Measurements from ENCODE around the gene ZNF112.

The ZNF112 gene

GRCh38 chr19:44308011-44308410, 48.5 kb downstream of the ZNF112 start:
- H3K27me3 Mint-ChIP-seq, result peaks cover 8% of the 10 kb centered on the region
- no peak overlapping the region for H3K4me3 Mint-ChIP-seq
- ATAC-seq (ENCODE audit: low read depth) (no peak), DNase-seq (ENCODE audit: low spot score in 2 of 2) (no peak)
- H3K27ac Mint-ChIP-seq, result no peak overlapping the region
- peaks cover 6% of the 10 kb centered on the region for H3K4me1 Mint-ChIP-seq
- H3K36me3 Mint-ChIP-seq, result peaks cover 3% of the 10 kb centered on the region
- peaks cover 13% of the 10 kb centered on the region for H3K9me3 Mint-ChIP-seq

DNA sequence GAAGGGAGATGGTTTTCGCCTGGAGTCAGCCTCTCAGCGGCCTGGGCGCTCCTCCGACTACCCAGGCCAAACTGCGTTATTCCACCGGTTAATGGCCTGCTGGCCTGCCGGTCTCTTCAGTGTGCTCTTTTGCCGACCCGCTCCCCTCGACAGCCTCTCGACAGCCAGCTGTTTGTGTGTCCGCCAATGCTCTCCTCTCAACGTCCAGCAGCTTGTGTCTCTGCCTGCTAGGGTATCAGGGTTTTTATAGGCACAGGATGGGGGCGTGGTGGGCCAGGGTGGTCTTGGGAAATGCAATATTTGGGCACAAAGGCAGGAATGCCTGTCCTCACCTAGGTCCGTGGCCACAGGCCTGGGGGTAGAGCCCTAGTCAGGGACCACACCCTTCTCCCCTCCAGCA, 50.2 kb downstream of the ZNF112 start:
- peaks cover 6% of the 10 kb centered on the region for H3K36me3 Mint-ChIP-seq
- H3K27me3 Mint-ChIP-seq, result peaks cover 4% of the 10 kb centered on the region
- peaks cover 9% of the 10 kb centered on the region for H3K9me3 Mint-ChIP-seq
- H3K27ac Mint-ChIP-seq, result no peak overlapping the region
- H3K4me1 Mint-ChIP-seq, result peaks cover 9% of the 10 kb centered on the region
- DNase-seq (ENCODE audit: low spot score in 2 of 2), result no peak
- no peak for ATAC-seq (ENCODE audit: low read depth)
- no peak overlapping the region for H3K4me3 Mint-ChIP-seq

GRCh38 chr19:44305457-44305856, 51.0 kb downstream of the ZNF112 start:
- H3K36me3 Mint-ChIP-seq, result peaks cover 11% of the 10 kb centered on the region
- DNase-seq (ENCODE audit: low spot score in 2 of 2), result no peak
- H3K27me3 Mint-ChIP-seq, result peaks cover 4% of the 10 kb centered on the region
- ATAC-seq (ENCODE audit: low read depth), result no peak
- H3K4me3 Mint-ChIP-seq, result peak overlapping the region; percentile 32
- peaks cover 9% of the 10 kb centered on the region for H3K9me3 Mint-ChIP-seq
- peaks cover 9% of the 10 kb centered on the region for H3K4me1 Mint-ChIP-seq
- no peak overlapping the region for H3K27ac Mint-ChIP-seq

DNA sequence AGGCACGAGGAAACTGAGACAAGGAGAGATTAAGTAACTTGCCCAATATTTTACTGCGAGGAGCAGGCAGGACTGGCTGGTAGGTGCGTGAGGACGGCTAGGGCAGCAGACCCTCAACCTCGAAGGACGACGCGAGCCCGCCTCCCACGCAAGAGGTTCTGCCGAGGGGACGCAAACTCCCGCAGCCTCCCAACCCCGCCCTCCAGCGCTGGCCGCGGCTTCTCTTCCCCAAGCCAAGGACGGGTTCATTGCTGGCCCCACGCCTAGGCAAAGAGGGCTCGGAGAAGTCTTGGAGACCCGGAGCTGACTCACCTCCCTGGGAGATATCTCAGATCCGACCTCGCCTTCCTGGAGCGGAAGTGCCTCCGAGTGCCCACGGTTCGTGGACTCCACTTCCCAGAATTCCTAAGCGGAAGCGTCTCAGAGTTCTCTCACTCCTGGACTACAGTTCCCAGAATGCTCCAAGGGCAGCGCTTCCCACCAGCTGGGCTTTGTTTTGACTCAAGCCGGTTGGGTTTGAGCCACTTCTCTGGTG, 51.8 kb downstream of the ZNF112 start, which contains the start of gene ZNF235:
ZNF235 (minus strand) TSS at position 367 of the 535 bp plus-strand sequence. CDS start 1,621 bp downstream, outside the sequence.
- Mint-ChIP-seq H3K4me3 (peak within 1 kb of the TSS; percentile 93), H3K9me3 (peaks cover 7% of the 10 kb centered on the region), H3K36me3 (peaks cover 18% of the 10 kb centered on the region), H3K27ac (peak within 1 kb of the TSS; percentile 70), H3K4me1 (peaks cover 9% of the 10 kb centered on the region), H3K27me3 (no peaks in the 10 kb centered on the region)
- ATAC-seq (ENCODE audit: low read depth) (peak; percentile 98), DNase-seq (ENCODE audit: low spot score in 2 of 2) (peak; percentile 31 to 49)

DNA sequence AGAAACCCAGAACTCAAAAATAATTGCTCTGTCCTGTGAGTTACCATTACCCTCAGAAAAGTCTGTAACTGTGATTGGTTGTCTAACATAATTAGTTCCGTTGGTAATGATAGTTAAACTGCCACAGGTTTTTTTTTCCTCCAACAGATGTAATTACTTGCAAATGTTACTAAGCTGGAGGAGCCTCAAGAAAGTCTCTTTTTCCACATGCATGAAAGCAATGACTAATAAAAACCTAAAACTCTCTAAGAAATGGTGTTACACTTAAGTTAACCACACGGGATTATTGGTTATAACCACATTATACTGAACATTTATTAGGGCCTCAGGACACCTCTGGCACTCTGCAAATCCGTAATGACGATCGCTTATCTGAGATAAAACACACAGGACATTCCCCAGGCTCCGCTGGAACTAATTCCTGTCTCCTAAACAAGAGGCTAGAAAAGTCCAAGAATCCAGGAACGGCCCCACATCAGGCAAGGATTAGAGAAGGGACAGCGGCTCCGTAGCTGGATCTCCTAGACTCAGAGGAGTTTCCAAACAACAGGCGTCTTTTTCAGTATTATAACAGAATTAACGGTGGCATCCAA, 52.4 kb downstream of the ZNF112 start:
- no peaks in the 10 kb centered on the region for H3K27me3 Mint-ChIP-seq
- H3K27ac Mint-ChIP-seq, result peak overlapping the region; percentile 70
- H3K4me1 Mint-ChIP-seq, result peaks cover 9% of the 10 kb centered on the region
- H3K4me3 Mint-ChIP-seq, result peak overlapping the region; percentile 93
- peaks cover 23% of the 10 kb centered on the region for H3K36me3 Mint-ChIP-seq
- no peak for DNase-seq (ENCODE audit: low spot score in 2 of 2)
- ATAC-seq (ENCODE audit: low read depth), result no peak
- peaks cover 6% of the 10 kb centered on the region for H3K9me3 Mint-ChIP-seq

DNA sequence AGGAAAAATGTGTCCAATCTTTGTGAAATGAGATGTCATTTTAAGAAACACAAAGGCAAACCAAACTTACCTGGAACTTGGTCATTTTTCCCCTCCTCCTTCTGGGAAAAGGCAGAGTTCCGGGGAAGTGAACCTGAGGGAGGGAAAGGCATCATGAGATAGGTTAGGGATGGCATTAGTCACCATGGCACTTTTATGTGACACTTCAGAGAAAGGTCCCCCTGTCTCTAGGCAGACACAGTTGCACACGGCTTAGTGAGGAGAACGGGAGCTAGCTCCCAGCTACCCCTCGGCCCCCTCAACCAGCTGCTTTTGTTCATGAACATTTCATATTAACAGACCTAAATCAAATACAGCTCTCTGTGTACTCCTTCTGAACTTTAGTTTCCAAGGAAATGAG, 53.2 kb downstream of the ZNF112 start:
- Mint-ChIP-seq H3K27ac (no peak overlapping the region), H3K27me3 (no peaks in the 10 kb centered on the region), H3K36me3 (peaks cover 31% of the 10 kb centered on the region), H3K9me3 (peaks cover 4% of the 10 kb centered on the region), H3K4me3 (no peak overlapping the region), H3K4me1 (peaks cover 9% of the 10 kb centered on the region)
- DNase-seq (ENCODE audit: low spot score in 2 of 2), result no peak
- no peak for ATAC-seq (ENCODE audit: low read depth)

GRCh38 chr19:44284968-44285367, 71.5 kb downstream of the ZNF112 start:
- Mint-ChIP-seq H3K36me3 (peaks cover 57% of the 10 kb centered on the region), H3K27ac (no peak overlapping the region), H3K27me3 (no peaks in the 10 kb centered on the region), H3K4me1 (no peaks in the 10 kb centered on the region), H3K4me3 (no peak overlapping the region), H3K9me3 (peaks cover 33% of the 10 kb centered on the region)
- no peak for ATAC-seq (ENCODE audit: low read depth)
- no peak for DNase-seq (ENCODE audit: low spot score in 2 of 2)

DNA sequence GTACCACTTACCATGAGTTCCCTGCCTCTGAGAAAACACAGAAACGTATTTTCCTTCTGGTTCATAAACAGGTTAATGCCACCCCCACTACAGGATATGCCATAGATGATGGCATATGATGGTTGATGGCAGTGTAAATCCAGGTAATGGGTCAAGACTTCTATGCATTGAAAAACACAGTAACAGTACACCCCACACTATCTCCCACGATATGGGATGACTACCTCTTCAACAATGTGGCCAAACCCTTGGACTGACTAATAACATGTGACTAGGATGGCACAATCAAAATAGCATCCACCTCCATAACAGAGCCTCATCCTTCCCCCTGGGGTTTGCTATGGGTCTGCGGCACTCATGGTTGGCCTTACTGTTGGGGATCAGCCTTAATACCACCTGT, 73.6 kb downstream of the ZNF112 start:
- no peak for ATAC-seq (ENCODE audit: low read depth)
- Mint-ChIP-seq H3K36me3 (peaks cover 45% of the 10 kb centered on the region), H3K4me3 (no peak overlapping the region), H3K27me3 (no peaks in the 10 kb centered on the region), H3K27ac (no peak overlapping the region), H3K9me3 (peaks cover 34% of the 10 kb centered on the region), H3K4me1 (no peaks in the 10 kb centered on the region)
- DNase-seq (ENCODE audit: low spot score in 2 of 2), result no peak

GRCh38 chr19:44280916-44281315, 75.6 kb downstream of the ZNF112 start:
- ATAC-seq (ENCODE audit: low read depth), result no peak
- H3K4me3 Mint-ChIP-seq, result no peak overlapping the region
- peaks cover 43% of the 10 kb centered on the region for H3K36me3 Mint-ChIP-seq
- peaks cover 34% of the 10 kb centered on the region for H3K9me3 Mint-ChIP-seq
- H3K27ac Mint-ChIP-seq, result no peak overlapping the region
- DNase-seq (ENCODE audit: low spot score in 2 of 2), result no peak
- H3K27me3 Mint-ChIP-seq, result no peaks in the 10 kb centered on the region
- no peaks in the 10 kb centered on the region for H3K4me1 Mint-ChIP-seq

- Mint-ChIP-seq H3K27me3 (no peaks in the 10 kb centered on the region), H3K27ac (no peak overlapping the region), H3K36me3 (peaks cover 51% of the 10 kb centered on the region), H3K9me3 (peaks cover 28% of the 10 kb centered on the region), H3K4me3 (no peak overlapping the region), H3K4me1 (no peaks in the 10 kb centered on the region)
- DNase-seq (ENCODE audit: low spot score in 2 of 2) (no peak), ATAC-seq (ENCODE audit: low read depth) (no peak)
Measured at GRCh38 chr19:44278181-44278690, 78.2 kb downstream of the ZNF112 start.

- ATAC-seq (ENCODE audit: low read depth), result no peak
Measured at GRCh38 chr19:44277331-44277730, 79.1 kb downstream of the ZNF112 start.

More at GRCh38 chr19:44277331-44277730, 79.1 kb downstream of the ZNF112 start:
- H3K36me3 Mint-ChIP-seq, result peaks cover 53% of the 10 kb centered on the region
- no peaks in the 10 kb centered on the region for H3K27me3 Mint-ChIP-seq
- H3K27ac Mint-ChIP-seq, result no peak overlapping the region
- DNase-seq (ENCODE audit: low spot score in 2 of 2), result no peak
- H3K9me3 Mint-ChIP-seq, result peaks cover 29% of the 10 kb centered on the region
- no peak overlapping the region for H3K4me3 Mint-ChIP-seq
- H3K4me1 Mint-ChIP-seq, result no peaks in the 10 kb centered on the region
